Liver (tissue), 9 donors: Measurements from ENCODE around the gene XKR8. TPM values are rescaled to one million over a fixed set of nuclear protein-coding genes. Genes with fewer than 3 reads are reported as not detected.

Source experiments
- DNase-seq: peaks from one replicate; pipeline ENCODE4 v3.0.0-alpha.2; 2017; ENCODE audit warnings: low spot score
- H3K27ac ChIP-seq, 2 donors: one replicate each; pipeline ENCODE4 v1.7.0; 2013; ENCODE audit warnings: inconsistent platforms in 2 of 2, low read length in 2 of 2, control low read depth in 1 of 2, low read depth in 1 of 2, mild to moderate bottlenecking in 1 of 2
- H3K27me3 ChIP-seq, 4 donors: one replicate each; pipeline versions ENCODE4 v1.6.1 to v1.7.0; 2013; ENCODE audit warnings: low read length in 3 of 4, inconsistent platforms in 1 of 4, mild to moderate bottlenecking in 1 of 4, moderate library complexity in 1 of 4; ENCODE audit not compliant: control insufficient read depth in 4 of 4, insufficient read depth in 4 of 4
- H3K36me3 ChIP-seq, 4 donors: one replicate each; pipeline versions ENCODE4 v1.6.1 to v1.7.0; 2013; ENCODE audit warnings: low read length in 3 of 4, mild to moderate bottlenecking in 3 of 4, low read depth in 1 of 4, moderate library complexity in 1 of 4; ENCODE audit not compliant: control insufficient read depth in 4 of 4, insufficient read depth in 3 of 4
- H3K4me1 ChIP-seq, 4 donors: one replicate each; pipeline versions ENCODE4 v1.6.1 to v1.7.0; 2013; ENCODE audit warnings: low read length in 3 of 4, mild to moderate bottlenecking in 3 of 4, moderate library complexity in 1 of 4; ENCODE audit not compliant: control insufficient read depth in 4 of 4, insufficient read depth in 4 of 4
- H3K4me3 ChIP-seq, 3 donors: one replicate each; pipeline versions ENCODE4 v1.6.1 to v1.7.0; 2013; ENCODE audit warnings: low read length in 3 of 3, control low read depth in 1 of 3, low read depth in 1 of 3, mild to moderate bottlenecking in 1 of 3
- H3K9ac ChIP-seq, 2 donors: one replicate each; pipeline ENCODE4 v1.7.0; 2013; ENCODE audit warnings: low read length in 2 of 2, mild to moderate bottlenecking in 2 of 2, moderate library complexity in 2 of 2, control low read depth in 1 of 2, low read depth in 1 of 2
- H3K9me3 ChIP-seq, 4 donors: one replicate each; pipeline versions ENCODE4 v1.6.1 to v1.7.0; 2013; ENCODE audit warnings: low read length in 3 of 4; ENCODE audit not compliant: control insufficient read depth in 4 of 4
- EGR1 ChIP-seq, 2 donors: IDR thresholded peaks; 2 replicates each; pipeline ENCODE4 v1.6.1; 2016 to 2018; ENCODE audit warnings: antibody characterized with exemption in 2 of 2, low read depth in 2 of 2
- FOXA1 ChIP-seq: IDR thresholded peaks from 2 replicates; pipeline ENCODE4 v1.6.1; 2016; ENCODE audit warnings: antibody characterized with exemption
- FOXA2 ChIP-seq: IDR thresholded peaks from 2 replicates; pipeline ENCODE4 v1.6.1; 2016; ENCODE audit warnings: antibody characterized with exemption
- GABPA ChIP-seq, 2 donors: IDR thresholded peaks in 1 of 2; conservative IDR thresholded peaks in 1 of 2; 2 replicates each; pipeline ENCODE4 v1.6.1; 2016; ENCODE audit warnings: antibody characterized with exemption in 2 of 2, mild to moderate bottlenecking in 1 of 2, moderate library complexity in 1 of 2
- HNF4A ChIP-seq, 2 donors: conservative IDR thresholded peaks; 2 replicates each; pipeline ENCODE4 v1.6.1; 2016; ENCODE audit warnings: antibody characterized with exemption in 2 of 2, mild to moderate bottlenecking in 2 of 2
- JUND ChIP-seq, 2 donors: IDR thresholded peaks; 2 replicates each; pipeline ENCODE4 v1.6.1; 2016; ENCODE audit warnings: antibody characterized with exemption in 2 of 2
- NR2F2 ChIP-seq: IDR thresholded peaks from 2 replicates; pipeline ENCODE4 v1.6.1; 2016; ENCODE audit warnings: antibody characterized with exemption
- RXRA ChIP-seq, 2 donors: IDR thresholded peaks; 2 replicates each; pipeline ENCODE4 v1.6.1; 2017 to 2018; ENCODE audit warnings: antibody characterized with exemption in 2 of 2, mild to moderate bottlenecking in 1 of 2
- SP1 ChIP-seq: IDR thresholded peaks from 2 replicates; pipeline ENCODE4 v1.6.1; 2018; ENCODE audit warnings: antibody characterized with exemption, mild to moderate bottlenecking
- TAF1 ChIP-seq: conservative IDR thresholded peaks from 2 replicates; pipeline ENCODE4 v1.6.1; 2016; ENCODE audit warnings: antibody characterized with exemption, mild to moderate bottlenecking
- YY1 ChIP-seq: IDR thresholded peaks from 2 replicates; pipeline ENCODE4 v1.6.1; 2016; ENCODE audit warnings: antibody characterized with exemption, mild to moderate bottlenecking
- WGBS: extraction: QIAGEN DNeasy Blood & Tissue Kit; methylation state at CpG from one replicate; pipeline ENCODE4 v1.1.7; 2013; 5-methylcytosine and 5-hydroxymethylcytosine counted together
- polyA plus RNA-seq, 2 donors: library from polyadenylated mRNA; stranded (reverse) in 1 of 2; unstranded in 1 of 2; fragments of 200-250 nt in 1 of 2; fragments of >200 nt in 1 of 2; fragmentation: Nextera tagmentation in 1 of 2; extraction: Ambion mirVana in 1 of 2; gene quantifications; one replicate each; pipeline versions ENCODE4 v1.2.1 to v1.2.3, GENCODE V29; 2013 to 2015
- total RNA-seq, 2 donors: library from RNA; depleted of rRNA; stranded (reverse); fragments of >200 nt; gene quantifications; one replicate each; pipeline ENCODE4 v1.2.3, GENCODE V29; 2014
- TF ChIP-seq, protein P1 (sequence below): fragments of 150-350 bp; IDR thresholded peaks from 2 replicates; pipeline ENCODE4 v1.5.1; 2017; ENCODE audit warnings: improper control_type of control experiment, low read depth, low read length; ENCODE audit not compliant: missing input control
- TF ChIP-seq, protein P2 (sequence below): IDR thresholded peaks from 2 replicates; pipeline ENCODE4 v1.6.1; 2016; ENCODE audit warnings: antibody characterized with exemption
- TF ChIP-seq, protein P3 (sequence below): IDR thresholded peaks from 2 replicates; pipeline ENCODE4 v1.6.1; 2016; ENCODE audit warnings: antibody characterized with exemption
- TF ChIP-seq, protein P4 (sequence below): IDR thresholded peaks from 2 replicates; pipeline ENCODE4 v1.6.1; 2016; ENCODE audit warnings: antibody characterized with exemption
- TF ChIP-seq, protein P5 (sequence below): IDR thresholded peaks from 2 replicates; pipeline ENCODE4 v1.6.1; 2016; ENCODE audit warnings: antibody characterized with exemption, mild to moderate bottlenecking
- donor health status: healthy.
- donor health status: healthy.
- donor health status: healthy.
- donor health status: healthy.
- donor health status: healthy.

The XKR8 gene
- total and polyA plus RNA-seq, 4 donors = 4.9 to 8.1 (median 6.2) TPM

DNA sequence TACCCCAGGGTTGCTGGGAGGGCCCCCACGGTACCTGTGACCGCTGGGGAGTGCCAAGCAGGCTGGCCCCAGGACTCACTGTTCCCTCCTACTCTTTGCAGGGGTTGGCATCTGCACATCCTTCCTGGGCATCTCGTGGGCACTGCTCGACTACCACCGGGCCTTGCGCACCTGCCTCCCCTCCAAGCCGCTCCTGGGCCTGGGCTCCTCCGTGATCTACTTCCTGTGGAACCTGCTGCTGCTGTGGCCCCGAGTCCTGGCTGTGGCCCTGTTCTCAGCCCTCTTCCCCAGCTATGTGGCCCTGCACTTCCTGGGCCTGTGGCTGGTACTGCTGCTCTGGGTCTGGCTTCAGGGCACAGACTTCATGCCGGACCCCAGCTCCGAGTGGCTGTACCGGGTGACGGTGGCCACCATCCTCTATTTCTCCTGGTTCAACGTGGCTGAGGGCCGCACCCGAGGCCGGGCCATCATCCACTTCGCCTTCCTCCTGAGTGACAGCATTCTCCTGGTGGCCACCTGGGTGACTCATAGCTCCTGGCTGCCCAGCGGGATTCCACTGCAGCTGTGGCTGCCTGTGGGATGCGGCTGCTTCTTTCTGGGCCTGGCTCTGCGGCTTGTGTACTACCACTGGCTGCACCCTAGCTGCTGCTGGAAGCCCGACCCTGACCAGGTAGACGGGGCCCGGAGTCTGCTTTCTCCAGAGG, 6.8 kb downstream of the XKR8 start:
- no peak overlapping the region for H3K9ac ChIP-seq
- peaks cover 0 to 46% (median 12%) of the 10 kb centered on the region in 4 donors for H3K36me3 ChIP-seq
- H3K27ac ChIP-seq = no peak overlapping the region
- H3K9me3 ChIP-seq = no peaks in the 10 kb centered on the region
- H3K4me3 ChIP-seq = no peak overlapping the region
- WGBS = 96% methylated on average over 24 of the region's 24 CpGs
- DNase-seq = no peak
- no peaks in the 10 kb centered on the region for H3K27me3 ChIP-seq
- TF ChIP-seq GABPA (IDR thresholded peaks at IDR 0.05 in 1 of 2, conservative IDR thresholded peaks at IDR 0.05 in 1 of 2) = no peak
- no peak for TF ChIP-seq RXRA (IDR thresholded peaks at IDR 0.05)
- no peak for TF ChIP-seq FOXA2
- TF ChIP-seq, protein P1, sequence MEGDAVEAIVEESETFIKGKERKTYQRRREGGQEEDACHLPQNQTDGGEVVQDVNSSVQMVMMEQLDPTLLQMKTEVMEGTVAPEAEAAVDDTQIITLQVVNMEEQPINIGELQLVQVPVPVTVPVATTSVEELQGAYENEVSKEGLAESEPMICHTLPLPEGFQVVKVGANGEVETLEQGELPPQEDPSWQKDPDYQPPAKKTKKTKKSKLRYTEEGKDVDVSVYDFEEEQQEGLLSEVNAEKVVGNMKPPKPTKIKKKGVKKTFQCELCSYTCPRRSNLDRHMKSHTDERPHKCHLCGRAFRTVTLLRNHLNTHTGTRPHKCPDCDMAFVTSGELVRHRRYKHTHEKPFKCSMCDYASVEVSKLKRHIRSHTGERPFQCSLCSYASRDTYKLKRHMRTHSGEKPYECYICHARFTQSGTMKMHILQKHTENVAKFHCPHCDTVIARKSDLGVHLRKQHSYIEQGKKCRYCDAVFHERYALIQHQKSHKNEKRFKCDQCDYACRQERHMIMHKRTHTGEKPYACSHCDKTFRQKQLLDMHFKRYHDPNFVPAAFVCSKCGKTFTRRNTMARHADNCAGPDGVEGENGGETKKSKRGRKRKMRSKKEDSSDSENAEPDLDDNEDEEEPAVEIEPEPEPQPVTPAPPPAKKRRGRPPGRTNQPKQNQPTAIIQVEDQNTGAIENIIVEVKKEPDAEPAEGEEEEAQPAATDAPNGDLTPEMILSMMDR = no peak
- TF ChIP-seq, protein P2, sequence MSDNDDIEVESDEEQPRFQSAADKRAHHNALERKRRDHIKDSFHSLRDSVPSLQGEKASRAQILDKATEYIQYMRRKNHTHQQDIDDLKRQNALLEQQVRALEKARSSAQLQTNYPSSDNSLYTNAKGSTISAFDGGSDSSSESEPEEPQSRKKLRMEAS = no peak
- no peak for TF ChIP-seq JUND (IDR thresholded peaks at IDR 0.05)
- TF ChIP-seq EGR1 (IDR thresholded peaks at IDR 0.05; ENCODE audit: low read depth in 2 of 2) = no peak
- TF ChIP-seq, protein P3, sequence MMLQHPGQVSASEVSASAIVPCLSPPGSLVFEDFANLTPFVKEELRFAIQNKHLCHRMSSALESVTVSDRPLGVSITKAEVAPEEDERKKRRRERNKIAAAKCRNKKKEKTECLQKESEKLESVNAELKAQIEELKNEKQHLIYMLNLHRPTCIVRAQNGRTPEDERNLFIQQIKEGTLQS = no peak
- TF ChIP-seq SP1 = no peak
- no peak for TF ChIP-seq YY1
- no peak for TF ChIP-seq TAF1
- TF ChIP-seq FOXA1 = no peak
- TF ChIP-seq NR2F2 = no peak
- TF ChIP-seq HNF4A (conservative IDR thresholded peaks at IDR 0.05) = no peak
- TF ChIP-seq, protein P4, sequence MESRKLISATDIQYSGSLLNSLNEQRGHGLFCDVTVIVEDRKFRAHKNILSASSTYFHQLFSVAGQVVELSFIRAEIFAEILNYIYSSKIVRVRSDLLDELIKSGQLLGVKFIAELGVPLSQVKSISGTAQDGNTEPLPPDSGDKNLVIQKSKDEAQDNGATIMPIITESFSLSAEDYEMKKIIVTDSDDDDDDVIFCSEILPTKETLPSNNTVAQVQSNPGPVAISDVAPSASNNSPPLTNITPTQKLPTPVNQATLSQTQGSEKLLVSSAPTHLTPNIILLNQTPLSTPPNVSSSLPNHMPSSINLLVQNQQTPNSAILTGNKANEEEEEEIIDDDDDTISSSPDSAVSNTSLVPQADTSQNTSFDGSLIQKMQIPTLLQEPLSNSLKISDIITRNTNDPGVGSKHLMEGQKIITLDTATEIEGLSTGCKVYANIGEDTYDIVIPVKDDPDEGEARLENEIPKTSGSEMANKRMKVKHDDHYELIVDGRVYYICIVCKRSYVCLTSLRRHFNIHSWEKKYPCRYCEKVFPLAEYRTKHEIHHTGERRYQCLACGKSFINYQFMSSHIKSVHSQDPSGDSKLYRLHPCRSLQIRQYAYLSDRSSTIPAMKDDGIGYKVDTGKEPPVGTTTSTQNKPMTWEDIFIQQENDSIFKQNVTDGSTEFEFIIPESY = no peak
- TF ChIP-seq, protein P5, sequence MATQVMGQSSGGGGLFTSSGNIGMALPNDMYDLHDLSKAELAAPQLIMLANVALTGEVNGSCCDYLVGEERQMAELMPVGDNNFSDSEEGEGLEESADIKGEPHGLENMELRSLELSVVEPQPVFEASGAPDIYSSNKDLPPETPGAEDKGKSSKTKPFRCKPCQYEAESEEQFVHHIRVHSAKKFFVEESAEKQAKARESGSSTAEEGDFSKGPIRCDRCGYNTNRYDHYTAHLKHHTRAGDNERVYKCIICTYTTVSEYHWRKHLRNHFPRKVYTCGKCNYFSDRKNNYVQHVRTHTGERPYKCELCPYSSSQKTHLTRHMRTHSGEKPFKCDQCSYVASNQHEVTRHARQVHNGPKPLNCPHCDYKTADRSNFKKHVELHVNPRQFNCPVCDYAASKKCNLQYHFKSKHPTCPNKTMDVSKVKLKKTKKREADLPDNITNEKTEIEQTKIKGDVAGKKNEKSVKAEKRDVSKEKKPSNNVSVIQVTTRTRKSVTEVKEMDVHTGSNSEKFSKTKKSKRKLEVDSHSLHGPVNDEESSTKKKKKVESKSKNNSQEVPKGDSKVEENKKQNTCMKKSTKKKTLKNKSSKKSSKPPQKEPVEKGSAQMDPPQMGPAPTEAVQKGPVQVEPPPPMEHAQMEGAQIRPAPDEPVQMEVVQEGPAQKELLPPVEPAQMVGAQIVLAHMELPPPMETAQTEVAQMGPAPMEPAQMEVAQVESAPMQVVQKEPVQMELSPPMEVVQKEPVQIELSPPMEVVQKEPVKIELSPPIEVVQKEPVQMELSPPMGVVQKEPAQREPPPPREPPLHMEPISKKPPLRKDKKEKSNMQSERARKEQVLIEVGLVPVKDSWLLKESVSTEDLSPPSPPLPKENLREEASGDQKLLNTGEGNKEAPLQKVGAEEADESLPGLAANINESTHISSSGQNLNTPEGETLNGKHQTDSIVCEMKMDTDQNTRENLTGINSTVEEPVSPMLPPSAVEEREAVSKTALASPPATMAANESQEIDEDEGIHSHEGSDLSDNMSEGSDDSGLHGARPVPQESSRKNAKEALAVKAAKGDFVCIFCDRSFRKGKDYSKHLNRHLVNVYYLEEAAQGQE = no peak
- peaks cover 0 to 2% (median under 1%) of the 10 kb centered on the region in 4 donors for H3K4me1 ChIP-seq
